ENCODE measurements around the gene SMIM32.

The SMIM32 gene

GRCh38 chr5:136192015-136192525 lies 892 bp downstream of the SMIM32 start:
- no peaks in the 10 kb centered on the region for H3K27me3 ChIP-seq (ENCODE audit: control insufficient read depth, low read length)
- peaks cover 4% of the 10 kb centered on the region; the same call in 1 of the 2 replicates for H3F3A ChIP-seq (ENCODE audit: control insufficient read depth, insufficient read depth)
- TF ChIP-seq EZH2phosphoT487 (IDR thresholded peaks at IDR 0.05; ENCODE audit: borderline replicate concordance, low read length) (no peak), CTCF (IDR thresholded peaks at IDR 0.05; ENCODE audit: low read depth, low read length, poor library complexity, severe bottlenecking) (no peak)
- H3K4me3 ChIP-seq (ENCODE audit: low read length) = no peak overlapping the region
- no peak overlapping the region for H3K27ac ChIP-seq (ENCODE audit: low read depth, low read length)
- no peak overlapping the region for H3K4me2 ChIP-seq (ENCODE audit: low read length)
- no peaks in the 10 kb centered on the region for H3K79me2 ChIP-seq (ENCODE audit: control insufficient read depth, low read length)
- no peaks in the 10 kb centered on the region for H3K9me3 ChIP-seq (ENCODE audit: control insufficient read depth, insufficient read depth, low read length)
- H3K4me1 ChIP-seq (ENCODE audit: control insufficient read depth, low read length) = no peaks in the 10 kb centered on the region
- H3K36me3 ChIP-seq (ENCODE audit: control insufficient read depth, low read length) = peaks cover 16% of the 10 kb centered on the region
- no peaks in the 10 kb centered on the region for H3K9me2 ChIP-seq (replicated peaks; ENCODE audit: control insufficient read depth, low read length)
- H4K20me1 ChIP-seq (ENCODE audit: control insufficient read depth, insufficient read depth, low read depth, low read length) = no peaks in the 10 kb centered on the region

GRCh38 chr5:136191304-136192014 lies 1.5 kb downstream of the SMIM32 start:
- peaks cover 4% of the 10 kb centered on the region; the same call in 1 of the 2 replicates for H3F3A ChIP-seq (ENCODE audit: control insufficient read depth, insufficient read depth)
- H3K79me2 ChIP-seq (ENCODE audit: control insufficient read depth, low read length) = no peaks in the 10 kb centered on the region
- no peaks in the 10 kb centered on the region for H3K9me2 ChIP-seq (replicated peaks; ENCODE audit: control insufficient read depth, low read length)
- no peaks in the 10 kb centered on the region for H4K20me1 ChIP-seq (ENCODE audit: control insufficient read depth, insufficient read depth, low read depth, low read length)
- no peaks in the 10 kb centered on the region for H3K27me3 ChIP-seq (ENCODE audit: control insufficient read depth, low read length)
- no peak overlapping the region for H3K4me2 ChIP-seq (ENCODE audit: low read length)
- TF ChIP-seq EZH2phosphoT487 (IDR thresholded peaks at IDR 0.05; ENCODE audit: borderline replicate concordance, low read length) = no peak
- TF ChIP-seq CTCF (IDR thresholded peaks at IDR 0.05; ENCODE audit: low read depth, low read length, poor library complexity, severe bottlenecking) = no peak
- no peak overlapping the region for H3K4me3 ChIP-seq (ENCODE audit: low read length)
- peaks cover 22% of the 10 kb centered on the region for H3K36me3 ChIP-seq (ENCODE audit: control insufficient read depth, low read length)
- no peak overlapping the region for H3K27ac ChIP-seq (ENCODE audit: low read depth, low read length)
- H3K4me1 ChIP-seq (ENCODE audit: control insufficient read depth, low read length) = no peaks in the 10 kb centered on the region
- H3K9me3 ChIP-seq (ENCODE audit: control insufficient read depth, insufficient read depth, low read length) = no peaks in the 10 kb centered on the region

- H3K36me3 ChIP-seq (ENCODE audit: control insufficient read depth, low read length) = peaks cover 22% of the 10 kb centered on the region
- H3K9me2 ChIP-seq (replicated peaks; ENCODE audit: control insufficient read depth, low read length) = no peaks in the 10 kb centered on the region
- H3K9me3 ChIP-seq (ENCODE audit: control insufficient read depth, insufficient read depth, low read length) = no peaks in the 10 kb centered on the region
- no peak overlapping the region for H3K4me3 ChIP-seq (ENCODE audit: low read length)
- no peak for TF ChIP-seq CTCF (IDR thresholded peaks at IDR 0.05; ENCODE audit: low read depth, low read length, poor library complexity, severe bottlenecking)
- TF ChIP-seq EZH2phosphoT487 (IDR thresholded peaks at IDR 0.05; ENCODE audit: borderline replicate concordance, low read length) = no peak
- no peaks in the 10 kb centered on the region for H3K4me1 ChIP-seq (ENCODE audit: control insufficient read depth, low read length)
- H3K4me2 ChIP-seq (ENCODE audit: low read length) = no peak overlapping the region
- no peaks in the 10 kb centered on the region for H3K79me2 ChIP-seq (ENCODE audit: control insufficient read depth, low read length)
- H4K20me1 ChIP-seq (ENCODE audit: control insufficient read depth, insufficient read depth, low read depth, low read length) = no peaks in the 10 kb centered on the region
- H3F3A ChIP-seq (ENCODE audit: control insufficient read depth, insufficient read depth) = peaks cover 4% of the 10 kb centered on the region; the same call in 1 of the 2 replicates
- H3K27ac ChIP-seq (ENCODE audit: low read depth, low read length) = no peak overlapping the region
- no peaks in the 10 kb centered on the region for H3K27me3 ChIP-seq (ENCODE audit: control insufficient read depth, low read length)
Measured at GRCh38 chr5:136190904-136191303, 2.1 kb downstream of the SMIM32 start.

All from DOHH2 (cell line).